Common myeloid progenitor, CD34-positive (primary cell): ENCODE results near the gene ADGRF4.

Experiments used
- CTCF ChIA-PET: fragments of 350-600 bp; sonication (Branson Sonifier 250); formaldehyde crosslinking; loops from one replicate; lab custom pipeline; 2021; ENCODE audit warnings: antibody characterized with exemption; lab: Charles Lee
- POLR2A ChIA-PET: fragments of 350-600 bp; sonication (Branson Sonifier 250); formaldehyde crosslinking; loops from one replicate; lab custom pipeline; 2021; ENCODE audit warnings: antibody characterized with exemption; lab: Charles Lee
- DNase-seq, 3 donors: peaks; one replicate each; pipeline versions ENCODE4 v3.0.0 to v3.0.0-alpha.2; 2013
- H3K27ac ChIP-seq, 2 experiments: 1 replicate in 1 of 2; 2 replicates in 1 of 2; pipeline ENCODE4 v1.7.0; 2013; ENCODE audit warnings: inconsistent platforms in 2 of 2, low read length in 2 of 2, mild to moderate bottlenecking in 2 of 2, low read depth in 1 of 2, moderate library complexity in 1 of 2; ENCODE audit not compliant: severe bottlenecking in 2 of 2, insufficient read depth in 1 of 2, poor library complexity in 1 of 2
- H3K27me3 ChIP-seq, 5 experiments: replicated peaks in 2 of 5; 1 replicate in 3 of 5; 2 replicates in 2 of 5; pipeline versions ENCODE4 v1.6.1 to v1.7.0; 2013; ENCODE audit warnings: low read length in 4 of 5, mild to moderate bottlenecking in 2 of 5, moderate library complexity in 2 of 5, inconsistent platforms in 1 of 5; ENCODE audit not compliant: insufficient read depth in 5 of 5, control insufficient read depth in 4 of 5
- H3K36me3 ChIP-seq, 4 experiments: 1 replicate in 2 of 4; 2 replicates in 2 of 4; pipeline versions ENCODE4 v1.6.1 to v1.7.0; 2013; ENCODE audit warnings: low read length in 3 of 4, control low read depth in 1 of 4, mild to moderate bottlenecking in 1 of 4; ENCODE audit not compliant: control insufficient read depth in 4 of 4, insufficient read depth in 4 of 4
- H3K4me1 ChIP-seq, 4 experiments: 1 replicate in 3 of 4; 2 replicates in 1 of 4; pipeline versions ENCODE4 v1.6.1 to v1.7.1; 2013; ENCODE audit warnings: low read length in 3 of 4, mild to moderate bottlenecking in 3 of 4, control low read depth in 1 of 4, inconsistent platforms in 1 of 4, moderate library complexity in 1 of 4; ENCODE audit not compliant: control insufficient read depth in 4 of 4, insufficient read depth in 4 of 4; ENCODE audit errors: control extremely low read depth in 1 of 4
- H3K4me3 ChIP-seq, 7 experiments: 1 replicate in 4 of 7; 2 replicates in 3 of 7; pipeline versions ENCODE4 v1.5.1 to v1.7.0; 2013; ENCODE audit warnings: mild to moderate bottlenecking in 7 of 7, low read length in 6 of 7, moderate library complexity in 6 of 7, inconsistent platforms in 2 of 7, low read depth in 2 of 7, control low read depth in 1 of 7; ENCODE audit not compliant: insufficient read depth in 4 of 7, control insufficient read depth in 1 of 7; ENCODE audit errors: extremely low read depth in 1 of 7
- H3K9me3 ChIP-seq, 5 experiments: 1 replicate in 4 of 5; 2 replicates in 1 of 5; pipeline versions ENCODE4 v1.6.1 to v1.7.1; 2013; ENCODE audit warnings: low read length in 4 of 5, mild to moderate bottlenecking in 2 of 5, inconsistent platforms in 1 of 5, low read depth in 1 of 5, moderate library complexity in 1 of 5; ENCODE audit not compliant: control insufficient read depth in 4 of 5, insufficient read depth in 2 of 5; ENCODE audit errors: control extremely low read depth in 1 of 5
- WGBS: methylation state at CpG from one replicate; pipeline ENCODE4 v1.1.5; 2013; ENCODE audit not compliant: insufficient coverage; 5-methylcytosine and 5-hydroxymethylcytosine counted together

The ADGRF4 gene

GRCh38 chr6:47766445-47766844 lies 68.1 kb downstream of the ADGRF4 start:
- Histone ChIP-seq H3K36me3 (no peaks in the 10 kb centered on the region), H3K4me1 (no peaks in the 10 kb centered on the region), H3K27ac (no peak overlapping the region), H3K27me3 (no peaks in the 10 kb centered on the region), H3K9me3 (no peaks in the 10 kb centered on the region), H3K4me3 (no peak overlapping the region)
- POLR2A ChIA-PET: no interaction called here
- no CpG with 5 or more reads among the region's 3 CpGs for WGBS
- no peak for DNase-seq
- CTCF ChIA-PET: interaction anchor here (1.0 kb wide), 1 partner anchor 16 kb away, joined by 3 read pairs; no protein-coding TSS in a partner anchor

GRCh38 chr6:47767102-47767501 lies 68.7 kb downstream of the ADGRF4 start:
- POLR2A ChIA-PET: no interaction called here

DNA sequence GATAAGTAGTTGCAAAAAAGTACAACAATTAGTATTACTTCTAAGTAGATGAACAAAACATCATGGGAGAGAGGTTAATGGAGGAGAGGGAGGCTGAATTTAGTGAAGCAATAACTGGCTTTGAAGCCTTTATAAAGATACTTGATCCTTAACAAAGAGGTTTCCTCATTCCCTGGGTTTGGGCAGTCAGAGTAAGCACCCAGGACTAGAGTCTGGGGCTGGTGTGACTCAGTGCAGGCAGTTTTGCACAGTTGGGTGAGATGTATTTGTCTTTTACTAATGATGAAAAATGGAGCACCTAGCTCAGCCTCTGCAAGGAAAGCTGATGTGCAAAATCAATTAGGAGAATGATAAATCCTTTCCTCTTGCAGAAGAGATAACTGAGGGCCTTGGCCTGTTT lies 71.6 kb downstream of the ADGRF4 start:
- no peaks in the 10 kb centered on the region for H3K36me3 ChIP-seq
- ChIA-PET POLR2A (no interaction called here), CTCF (no interaction called here)
- DNase-seq: no peak
- no peaks in the 10 kb centered on the region for H3K4me1 ChIP-seq
- no peaks in the 10 kb centered on the region for H3K27me3 ChIP-seq
- H3K4me3 ChIP-seq: no peak overlapping the region
- H3K27ac ChIP-seq: no peak overlapping the region
- no peaks in the 10 kb centered on the region for H3K9me3 ChIP-seq

More at GRCh38 chr6:47767102-47767501, 68.7 kb downstream of the ADGRF4 start:
- no CpG with 5 or more reads among the region's 1 CpG for WGBS
- no peak for DNase-seq
- Histone ChIP-seq H3K9me3 (no peaks in the 10 kb centered on the region), H3K27me3 (no peaks in the 10 kb centered on the region), H3K36me3 (no peaks in the 10 kb centered on the region), H3K27ac (no peak overlapping the region), H3K4me1 (no peaks in the 10 kb centered on the region), H3K4me3 (no peak overlapping the region)
- CTCF ChIA-PET: interaction anchor here (1.0 kb wide), 1 partner anchor 16 kb away, joined by 3 read pairs; no protein-coding TSS in a partner anchor
